Activated naive CD8-positive, alpha-beta T cell (primary cell): Measurements from ENCODE around the gene SERPINE3.

ENCODE experiments used
- H3K27ac Mint-ChIP-seq: one replicate; pipeline ENCODE4 v1.8.0; 2021; ENCODE audit warnings: mixed read lengths
- H3K27me3 Mint-ChIP-seq: one replicate; pipeline ENCODE4 v1.8.0; 2021; ENCODE audit warnings: mixed read lengths
- H3K36me3 Mint-ChIP-seq: one replicate; pipeline ENCODE4 v1.8.0; 2021; ENCODE audit warnings: mixed read lengths
- H3K4me1 Mint-ChIP-seq: one replicate; pipeline ENCODE4 v1.8.0; 2021; ENCODE audit warnings: low read depth, mixed read lengths
- H3K4me3 Mint-ChIP-seq: one replicate; pipeline ENCODE4 v1.8.0; 2021; ENCODE audit warnings: mild to moderate bottlenecking, mixed read lengths
- H3K9me3 Mint-ChIP-seq: one replicate; pipeline ENCODE4 v1.8.0; 2021; ENCODE audit warnings: low read depth, mixed read lengths

Gene SERPINE3

GRCh38 chr13:51364404-51365008, 25.0 kb downstream of the SERPINE3 start:
- Mint-ChIP-seq H3K27ac (peak overlapping the region; percentile 36), H3K4me3 (no peak overlapping the region), H3K27me3 (no peaks in the 10 kb centered on the region), H3K36me3 (peaks cover 13% of the 10 kb centered on the region), H3K4me1 (peaks cover 7% of the 10 kb centered on the region), H3K9me3 (no peaks in the 10 kb centered on the region)

- H3K27me3 Mint-ChIP-seq: no peaks in the 10 kb centered on the region
- peak overlapping the region; percentile 18 for H3K27ac Mint-ChIP-seq
- H3K9me3 Mint-ChIP-seq: no peaks in the 10 kb centered on the region
- no peaks in the 10 kb centered on the region for H3K4me1 Mint-ChIP-seq
- H3K36me3 Mint-ChIP-seq: peaks cover 8% of the 10 kb centered on the region
- H3K4me3 Mint-ChIP-seq: no peak overlapping the region
Observed at GRCh38 chr13:51370116-51370515, 30.6 kb downstream of the SERPINE3 start.

GRCh38 chr13:51370811-51371210, 31.3 kb downstream of the SERPINE3 start:
- Mint-ChIP-seq H3K4me3 (no peak overlapping the region), H3K27me3 (no peaks in the 10 kb centered on the region), H3K27ac (no peak overlapping the region), H3K9me3 (no peaks in the 10 kb centered on the region), H3K36me3 (peaks cover 8% of the 10 kb centered on the region), H3K4me1 (no peaks in the 10 kb centered on the region)

GRCh38 chr13:51371768-51372399, 32.4 kb downstream of the SERPINE3 start:
- Mint-ChIP-seq H3K36me3 (peaks cover 11% of the 10 kb centered on the region), H3K27me3 (no peaks in the 10 kb centered on the region), H3K4me3 (no peak overlapping the region), H3K4me1 (no peaks in the 10 kb centered on the region), H3K27ac (no peak overlapping the region), H3K9me3 (no peaks in the 10 kb centered on the region)

- Mint-ChIP-seq H3K27me3 (no peaks in the 10 kb centered on the region), H3K4me3 (no peak overlapping the region), H3K9me3 (no peaks in the 10 kb centered on the region), H3K4me1 (no peaks in the 10 kb centered on the region), H3K36me3 (peaks cover 14% of the 10 kb centered on the region), H3K27ac (no peak overlapping the region)
Observed at GRCh38 chr13:51373451-51373850, 34.0 kb downstream of the SERPINE3 start.

GRCh38 chr13:51380269-51380668, 40.8 kb downstream of the SERPINE3 start:
- no peak overlapping the region for H3K27ac Mint-ChIP-seq
- H3K36me3 Mint-ChIP-seq: peaks cover 11% of the 10 kb centered on the region
- no peaks in the 10 kb centered on the region for H3K27me3 Mint-ChIP-seq
- H3K4me1 Mint-ChIP-seq: no peaks in the 10 kb centered on the region
- no peak overlapping the region for H3K4me3 Mint-ChIP-seq
- H3K9me3 Mint-ChIP-seq: no peaks in the 10 kb centered on the region

- H3K4me3 Mint-ChIP-seq: no peak overlapping the region
- no peak overlapping the region for H3K27ac Mint-ChIP-seq
- H3K36me3 Mint-ChIP-seq: peaks cover 9% of the 10 kb centered on the region
- H3K4me1 Mint-ChIP-seq: peaks cover 5% of the 10 kb centered on the region
- no peaks in the 10 kb centered on the region for H3K27me3 Mint-ChIP-seq
- H3K9me3 Mint-ChIP-seq: no peaks in the 10 kb centered on the region
Observed at GRCh38 chr13:51385114-51385513, 45.6 kb downstream of the SERPINE3 start.

GRCh38 chr13:51394724-51395123, 55.2 kb downstream of the SERPINE3 start:
- Mint-ChIP-seq H3K27ac (peak overlapping the region; percentile 3), H3K36me3 (peaks cover 11% of the 10 kb centered on the region), H3K27me3 (no peaks in the 10 kb centered on the region), H3K4me1 (peaks cover 53% of the 10 kb centered on the region), H3K9me3 (no peaks in the 10 kb centered on the region), H3K4me3 (no peak overlapping the region)

GRCh38 chr13:51396352-51396751, 56.9 kb downstream of the SERPINE3 start:
- Mint-ChIP-seq H3K9me3 (no peaks in the 10 kb centered on the region), H3K4me3 (no peak overlapping the region), H3K4me1 (peaks cover 64% of the 10 kb centered on the region), H3K27ac (peak overlapping the region; percentile 59), H3K36me3 (peaks cover 16% of the 10 kb centered on the region), H3K27me3 (no peaks in the 10 kb centered on the region)

- peaks cover 62% of the 10 kb centered on the region for H3K4me1 Mint-ChIP-seq
- H3K36me3 Mint-ChIP-seq: peaks cover 16% of the 10 kb centered on the region
- no peaks in the 10 kb centered on the region for H3K27me3 Mint-ChIP-seq
- no peak overlapping the region for H3K27ac Mint-ChIP-seq
- no peak overlapping the region for H3K4me3 Mint-ChIP-seq
- no peaks in the 10 kb centered on the region for H3K9me3 Mint-ChIP-seq
Observed at GRCh38 chr13:51397262-51397941, 57.9 kb downstream of the SERPINE3 start.

- Mint-ChIP-seq H3K4me1 (peaks cover 69% of the 10 kb centered on the region), H3K9me3 (peaks cover 7% of the 10 kb centered on the region), H3K4me3 (no peak overlapping the region), H3K36me3 (peaks cover 23% of the 10 kb centered on the region), H3K27ac (no peak overlapping the region), H3K27me3 (no peaks in the 10 kb centered on the region)
Observed at GRCh38 chr13:51405176-51405575, 65.7 kb downstream of the SERPINE3 start.

GRCh38 chr13:51412431-51412830, 72.9 kb downstream of the SERPINE3 start:
- H3K4me3 Mint-ChIP-seq: no peak overlapping the region
- peaks cover 21% of the 10 kb centered on the region for H3K36me3 Mint-ChIP-seq
- no peak overlapping the region for H3K27ac Mint-ChIP-seq

More at GRCh38 chr13:51412431-51412830, 72.9 kb downstream of the SERPINE3 start:
- Mint-ChIP-seq H3K4me1 (peaks cover 62% of the 10 kb centered on the region), H3K27me3 (no peaks in the 10 kb centered on the region), H3K9me3 (peaks cover 4% of the 10 kb centered on the region)
